ENCODE results near the gene SART3.
"Not testable (repeated sequence)": the region's sequence is repeated elsewhere in the genome, so short reads cannot be mapped to it uniquely, and the experiment has no call there.

The SART3 gene

GRCh38 chr12:108597559-108598471 is 36.8 kb upstream of the SART3 start, which contains the start of gene TMEM119:
Gene TMEM119 (minus strand): TSS chr12:108598084. CDS start chr12:108592383, 5,701 bp downstream.
- DNase-seq (ENCODE audit: low spot score), result peak; percentile 82

GRCh38 chr12:108596854-108597558 is 36.0 kb upstream of the SART3 start:
- DNase-seq (ENCODE audit: low spot score), result peak; percentile 67

GRCh38 chr12:108595711-108596647 is 35.0 kb upstream of the SART3 start:
- no peak for DNase-seq (ENCODE audit: low spot score)

- no peak for DNase-seq (ENCODE audit: low spot score)
These were observed 34.2 kb upstream of the SART3 start for GRCh38 chr12:108594960-108595710.

GRCh38 chr12:108594323-108594903 is 33.4 kb upstream of the SART3 start:
- no peak for DNase-seq (ENCODE audit: low spot score)

- no peak for DNase-seq (ENCODE audit: low spot score)
These were observed 31.3 kb upstream of the SART3 start for GRCh38 chr12:108592033-108592909.

GRCh38 chr12:108591267-108591980 is 30.5 kb upstream of the SART3 start:
- DNase-seq (ENCODE audit: low spot score), result no peak

- DNase-seq (ENCODE audit: low spot score), result not testable (repeated sequence)
These were observed 29.5 kb upstream of the SART3 start for GRCh38 chr12:108590463-108590862.

GRCh38 chr12:108589840-108590229 is 28.9 kb upstream of the SART3 start:
- DNase-seq (ENCODE audit: low spot score), result no peak

- DNase-seq (ENCODE audit: low spot score), result no peak
These were observed 28.3 kb upstream of the SART3 start for GRCh38 chr12:108589028-108589839.

GRCh38 chr12:108587826-108588225 is 26.9 kb upstream of the SART3 start:
- DNase-seq (ENCODE audit: low spot score), result no peak

- no peak for DNase-seq (ENCODE audit: low spot score)
These were observed 25.3 kb upstream of the SART3 start for GRCh38 chr12:108586306-108586705.

GRCh38 chr12:108585864-108586263 is 24.9 kb upstream of the SART3 start:
- DNase-seq (ENCODE audit: low spot score), result no peak

GRCh38 chr12:108584456-108585065 is 23.6 kb upstream of the SART3 start:
- DNase-seq (ENCODE audit: low spot score), result no peak

- no peak for DNase-seq (ENCODE audit: low spot score)
These were observed 23.0 kb upstream of the SART3 start for GRCh38 chr12:108583991-108584390.

GRCh38 chr12:108582978-108583770 is 22.2 kb upstream of the SART3 start:
- no peak for DNase-seq (ENCODE audit: low spot score)

GRCh38 chr12:108582509-108582908 is 21.5 kb upstream of the SART3 start:
- DNase-seq (ENCODE audit: low spot score), result no peak
